Hematopoietic multipotent progenitor cell treated with erythropoietin and hydrocortisone succinate and interleukin-3 and kit ligand, for 8 days (in vitro differentiated cells): ENCODE data around the gene ZNF189.
A peak's percentile ranks its signal among the peaks of the same experiment; 100 is the strongest.
"Not testable (repeated sequence)": the region's sequence is repeated elsewhere in the genome, so short reads cannot be mapped to it uniquely, and the experiment has no call there.

Experiments
- DNase-seq: peaks from one replicate; pipeline ENCODE4 v3.0.0-alpha.2; 2015

ZNF189 gene

GRCh38 chr9:101381118-101381517, 17.5 kb upstream of the ZNF189 start:
- no peak for DNase-seq

GRCh38 chr9:101381833-101382342, 16.8 kb upstream of the ZNF189 start:
- no peak for DNase-seq

GRCh38 chr9:101383361-101383760, 15.3 kb upstream of the ZNF189 start:
- DNase-seq = no peak

- DNase-seq = not testable (repeated sequence)
Observed at GRCh38 chr9:101384873-101385536, 13.6 kb upstream of the ZNF189 start, which contains the start of gene BAAT. TSS of gene BAAT (minus strand) at chr9:101385006. CDS start at chr9:101371404, 13,602 bp downstream.

- peak; percentile 78 for DNase-seq
Observed at GRCh38 chr9:101387871-101388506, 10.7 kb upstream of the ZNF189 start.

GRCh38 chr9:101388507-101388993, 10.1 kb upstream of the ZNF189 start:
- DNase-seq = peak; percentile 43

- no peak for DNase-seq
Observed at GRCh38 chr9:101393135-101393534, 5.5 kb upstream of the ZNF189 start.

GRCh38 chr9:101394687-101395086, 4.0 kb upstream of the ZNF189 start:
- no peak for DNase-seq

- no peak for DNase-seq
Observed at GRCh38 chr9:101397746-101398067, 944 bp upstream of the ZNF189 start.

GRCh38 chr9:101398930-101399642, 435 bp downstream of the ZNF189 start:
- peak; percentile 42 for DNase-seq

GRCh38 chr9:101399643-101399970, 956 bp downstream of the ZNF189 start:
- DNase-seq = peak; percentile 43

- DNase-seq = peak; percentile 34
Observed at GRCh38 chr9:101400120-101400519, 1.5 kb downstream of the ZNF189 start.

GRCh38 chr9:101403516-101404285, 5.0 kb downstream of the ZNF189 start:
- DNase-seq = no peak

- no peak for DNase-seq
Observed at GRCh38 chr9:101408374-101409078, 9.9 kb downstream of the ZNF189 start.

GRCh38 chr9:101409079-101409477, 10.4 kb downstream of the ZNF189 start:
- no peak for DNase-seq

- no peak for DNase-seq
Observed at GRCh38 chr9:101414839-101415238, 16.2 kb downstream of the ZNF189 start.

GRCh38 chr9:101415578-101415977, 16.9 kb downstream of the ZNF189 start:
- no peak for DNase-seq

- DNase-seq = no peak
Observed at GRCh38 chr9:101417389-101417788, 18.7 kb downstream of the ZNF189 start.

GRCh38 chr9:101417977-101418376, 19.3 kb downstream of the ZNF189 start:
- no peak for DNase-seq

GRCh38 chr9:101418518-101419430, 20.1 kb downstream of the ZNF189 start:
- DNase-seq = no peak

- no peak for DNase-seq
Observed at GRCh38 chr9:101419863-101420262, 21.2 kb downstream of the ZNF189 start.
